ENCODE results near the gene LMOD1.
A peak's percentile ranks its signal among the peaks of the same experiment; 100 is the strongest.
"Not testable (repeated sequence)": the region's sequence is repeated elsewhere in the genome, so short reads cannot be mapped to it uniquely, and the experiment has no call there.

The LMOD1 gene

GRCh38 chr1:201890806-201891450 lies 55.4 kb downstream of the LMOD1 start:
- no peak for DNase-seq

GRCh38 chr1:201890223-201890622 lies 56.1 kb downstream of the LMOD1 start:
- no peak for DNase-seq

GRCh38 chr1:201889090-201889968 lies 57.0 kb downstream of the LMOD1 start:
- DNase-seq: no peak

GRCh38 chr1:201888282-201889089 lies 57.9 kb downstream of the LMOD1 start, which contains the start of gene SHISA4:
Gene SHISA4 (plus strand): TSS chr1:201888898. CDS start chr1:201888995, 97 bp downstream.
- peak; percentile 37 for DNase-seq

- DNase-seq: no peak
Observed at GRCh38 chr1:201887116-201887866, 59.1 kb downstream of the LMOD1 start.

- no peak for DNase-seq
Observed at GRCh38 chr1:201886103-201886885, 60.1 kb downstream of the LMOD1 start.

GRCh38 chr1:201885531-201886075 lies 60.7 kb downstream of the LMOD1 start:
- DNase-seq: no peak

GRCh38 chr1:201884425-201884824 lies 61.9 kb downstream of the LMOD1 start:
- no peak for DNase-seq

- no peak for DNase-seq
Observed at GRCh38 chr1:201883786-201884185, 62.6 kb downstream of the LMOD1 start.

GRCh38 chr1:201883266-201883665 lies 63.1 kb downstream of the LMOD1 start:
- DNase-seq: no peak

- no peak for DNase-seq
Observed at GRCh38 chr1:201882665-201883132, 63.6 kb downstream of the LMOD1 start.

GRCh38 chr1:201881617-201882016 lies 64.7 kb downstream of the LMOD1 start:
- no peak for DNase-seq

GRCh38 chr1:201880928-201881571 lies 65.3 kb downstream of the LMOD1 start:
- DNase-seq: no peak

GRCh38 chr1:201877877-201878401 lies 68.4 kb downstream of the LMOD1 start:
- no peak for DNase-seq

GRCh38 chr1:201876148-201876818 lies 70.1 kb downstream of the LMOD1 start:
- DNase-seq: no peak

- no peak for DNase-seq
Observed at GRCh38 chr1:201874672-201875071, 71.7 kb downstream of the LMOD1 start.

- DNase-seq: no peak
Observed at GRCh38 chr1:201870397-201870796, 76.0 kb downstream of the LMOD1 start.

- no peak for DNase-seq
Observed at GRCh38 chr1:201861448-201861847, 84.9 kb downstream of the LMOD1 start.

GRCh38 chr1:201859424-201859823 lies 86.9 kb downstream of the LMOD1 start:
- DNase-seq: no peak

- not testable (repeated sequence) for DNase-seq
Observed at GRCh38 chr1:201856722-201857121, 89.6 kb downstream of the LMOD1 start.
